SK-N-SH (cell line): ENCODE measurements around the gene PARP1. TPM values are rescaled to one million over a fixed set of nuclear protein-coding genes. Genes with fewer than 3 reads are reported as not detected.

Experiments used
- CTCF ChIA-PET: fragments of 300-600, 350-600 bp; formaldehyde crosslinking; extraction: SDS; loops from one replicate; lab custom pipeline; 2021; lab: Yijun Ruan, JAX
- POLR2A ChIA-PET: fragments of 350-600 bp; sonication (Branson Sonifier 250); formaldehyde crosslinking; extraction: SDS; loops from one replicate; lab custom pipeline; 2020; ENCODE audit warnings: antibody characterized with exemption, inconsistent platforms; lab: Yijun Ruan, JAX
- DNase-seq: peaks from one replicate; pipeline ENCODE4 v3.0.0; 2012
- H2AFZ ChIP-seq: fragments of 200-600 bp; sonication (generic); 2 replicates; pipeline ENCODE4 v1.8.1; 2016; ENCODE audit warnings: antibody characterized with exemption, mild to moderate bottlenecking, low read depth
- H3F3A ChIP-seq: fragments of 200-600 bp; sonication (generic); replicated peaks from 2 replicates; pipeline ENCODE3; 2016; ENCODE audit warnings: antibody characterized with exemption, mild to moderate bottlenecking; ENCODE audit not compliant: insufficient read depth
- H3K27ac ChIP-seq, 2 experiments: fragments of 200-500 bp in 1 of 2; fragments of 200-600 bp in 1 of 2; sonication (Bioruptor generic) in 1 of 2; sonication (generic), shearing (Covaris generic) in 1 of 2; 2 replicates each; pipeline versions ENCODE4 v1.5.1 to v1.6.1; 2014 to 2016; ENCODE audit warnings: low read depth in 2 of 2, inconsistent platforms in 1 of 2, low read length in 1 of 2, mild to moderate bottlenecking in 1 of 2, mixed read lengths in 1 of 2
- H3K27me3 ChIP-seq: fragments of 200-600 bp; sonication (generic), shearing (Covaris generic); 2 replicates; pipeline ENCODE4 v1.6.1; 2016; ENCODE audit warnings: mixed run types; ENCODE audit not compliant: insufficient read depth
- H3K36me3 ChIP-seq, 2 experiments: fragments of 200-500 bp in 1 of 2; fragments of 200-600 bp in 1 of 2; sonication (Bioruptor generic) in 1 of 2; sonication (generic) in 1 of 2; replicated peaks in 1 of 2; 2 replicates each; pipeline versions ENCODE3 to v1.5.1; 2014 to 2016; ENCODE audit warnings: low read length in 1 of 2, mild to moderate bottlenecking in 1 of 2; ENCODE audit not compliant: insufficient read depth in 2 of 2, control insufficient read depth in 1 of 2
- H3K4me1 ChIP-seq, 2 experiments: fragments of 200-500 bp in 1 of 2; fragments of 200-600 bp in 1 of 2; sonication (Bioruptor generic) in 1 of 2; sonication (generic), shearing (Covaris generic) in 1 of 2; 2 replicates each; pipeline versions ENCODE4 v1.5.1 to v1.6.1; 2014 to 2016; ENCODE audit warnings: low read depth in 1 of 2, low read length in 1 of 2, mixed run types in 1 of 2; ENCODE audit not compliant: insufficient read depth in 2 of 2, control insufficient read depth in 1 of 2
- H3K4me2 ChIP-seq: fragments of 200-600 bp; sonication (generic), shearing (Covaris generic); 2 replicates; pipeline ENCODE4 v1.6.1; 2017; ENCODE audit warnings: mixed run types
- H3K4me3 ChIP-seq, 2 experiments: fragments of 200-500 bp in 1 of 2; fragments of 200-600 bp in 1 of 2; sonication (Bioruptor generic) in 1 of 2; sonication (generic), shearing (Covaris generic) in 1 of 2; 2 replicates each; pipeline versions ENCODE4 v1.5.1 to v1.8.1; 2014 to 2016; ENCODE audit warnings: low read depth in 2 of 2, inconsistent platforms in 1 of 2, low read length in 1 of 2, mild to moderate bottlenecking in 1 of 2, mixed read lengths in 1 of 2, moderate library complexity in 1 of 2
- H3K79me2 ChIP-seq: fragments of 200-600 bp; sonication (generic); 2 replicates; pipeline ENCODE4 v1.8.1; 2017; ENCODE audit warnings: mild to moderate bottlenecking; ENCODE audit not compliant: insufficient read depth
- H3K9ac ChIP-seq: fragments of 200-600 bp; sonication (generic); 2 replicates; pipeline ENCODE4 v1.6.1; 2017; ENCODE audit warnings: mixed run types
- H3K9me2 ChIP-seq: fragments of 200-600 bp; sonication (generic); 2 replicates; pipeline ENCODE4 v1.6.1; 2017; ENCODE audit warnings: mixed run types
- H3K9me3 ChIP-seq: fragments of 200-600 bp; sonication (generic); 2 replicates; pipeline ENCODE4 v1.6.1; 2017; ENCODE audit warnings: mixed run types, mild to moderate bottlenecking, moderate library complexity
- H4K20me1 ChIP-seq: fragments of 200-600 bp; sonication (generic); 2 replicates; pipeline ENCODE4 v1.6.1; 2017; ENCODE audit warnings: mild to moderate bottlenecking, mixed run types; ENCODE audit not compliant: insufficient read depth
- CHD2 ChIP-seq: fragments of 150-350 bp; IDR thresholded peaks from 2 replicates; pipeline ENCODE4 v1.6.1; 2018; ENCODE audit warnings: low read length; ENCODE audit not compliant: partially characterized antibody
- CTCF ChIP-seq: fragments of 200-600 bp; sonication (generic); IDR thresholded peaks from 2 replicates; pipeline ENCODE4 v1.6.1; 2017; ENCODE audit warnings: antibody characterized with exemption, mild to moderate bottlenecking, moderate library complexity
- FOXJ3 ChIP-seq: sonication (generic); formaldehyde crosslinking; IDR thresholded peaks from 2 replicates; pipeline ENCODE4 v1.5.1; 2020; ENCODE audit warnings: mild to moderate bottlenecking, missing genetic modification reagents
- JUND ChIP-seq: IDR thresholded peaks from 2 replicates; pipeline ENCODE4 v1.4.0; 2012
- MAX ChIP-seq: IDR thresholded peaks from 2 replicates; pipeline ENCODE4 v1.4.0; 2012; ENCODE audit warnings: low read depth
- NFIC ChIP-seq: IDR thresholded peaks from 2 replicates; pipeline ENCODE4 v1.4.0; 2012; ENCODE audit warnings: borderline replicate concordance
- POLR2AphosphoS5 ChIP-seq: IDR thresholded peaks from 2 replicates; pipeline ENCODE4 v1.6.1; 2012; ENCODE audit warnings: low read depth, low read length
- RCOR1 ChIP-seq: fragments of 150-350 bp; IDR thresholded peaks from 2 replicates; pipeline ENCODE4 v1.6.1; 2017; ENCODE audit warnings: antibody characterized with exemption, low read length
- RXRA ChIP-seq: IDR thresholded peaks from 2 replicates; pipeline ENCODE4 v1.4.0; 2012; ENCODE audit warnings: low read depth, mild to moderate bottlenecking, borderline replicate concordance
- SIN3A ChIP-seq: IDR thresholded peaks from 2 replicates; pipeline ENCODE4 v1.6.1; 2012; ENCODE audit warnings: low read depth, mild to moderate bottlenecking, low read length, moderate library complexity, borderline replicate concordance
- SMC3 ChIP-seq: IDR thresholded peaks from 2 replicates; pipeline ENCODE4 v1.6.1; 2012; ENCODE audit warnings: low read depth, low read length, improper control_type of control experiment
- USF2 ChIP-seq: fragments of 150-350 bp; IDR thresholded peaks from 2 replicates; pipeline ENCODE4 v1.6.1; 2017; ENCODE audit warnings: antibody characterized with exemption, low read length, low read depth, borderline replicate concordance
- WGBS: methylation state at CpG from one replicate; pipeline ENCODE4 v1.1.6; 2017; ENCODE audit warnings: low lambda C conversion rate; 5-methylcytosine and 5-hydroxymethylcytosine counted together
- polyA plus RNA-seq, 3 experiments: library from polyadenylated mRNA; depleted of rRNA; stranded (reverse); fragments of >200 nt; gene quantifications; 2 replicates each; pipeline ENCODE4 v1.2.3, GENCODE V29; 2012

PARP1 gene
- polyA plus RNA-seq, 1 of the 3 experiments (the other 2 are of a cell fraction): 239 TPM

GRCh38 chr1:226407497-226408284, at the start of gene PARP1 (continued):
- TF ChIP-seq CTCF (peak; percentile 75), MAX (peak; percentile 87), RCOR1 (peak; percentile 67; the same call in 1 of the 2 replicates), USF2 (no peak), SIN3A (peak; percentile 77; the same call in 1 of the 2 replicates), POLR2AphosphoS5 (peak; percentile 40; the same call in 1 of the 2 replicates), NFIC (no peak), FOXJ3 (CRISPR knock-in tag) (no peak), CHD2 (peak; percentile 62), RXRA (no peak), SMC3 (no peak)
- TF ChIP-seq, all 33 proteins: peak for 14

GRCh38 chr1:226457307-226457712, 49.4 kb upstream of the PARP1 start:
- POLR2A ChIA-PET: no interaction called here
- no peak overlapping the region for H3K27ac ChIP-seq
- H3K36me3 ChIP-seq: no peaks in the 10 kb centered on the region
- no peaks in the 10 kb centered on the region for H3K4me1 ChIP-seq
- H3K4me3 ChIP-seq: no peak overlapping the region
- 65% methylated on average over 10 of the region's 14 CpGs for WGBS
- H3K9me3 ChIP-seq: no peaks in the 10 kb centered on the region
- no peaks in the 10 kb centered on the region for H3F3A ChIP-seq
- no peaks in the 10 kb centered on the region for H4K20me1 ChIP-seq
- no peak overlapping the region for H3K9ac ChIP-seq
- H3K4me2 ChIP-seq: no peak overlapping the region
- CTCF ChIA-PET: interaction anchor here (1.0 to 1.5 kb wide), 3 partner anchors 10 to 90 kb away, joined by 3 to 4 read pairs (median 3); no protein-coding TSS in a partner anchor
- DNase-seq: no peak
- H2AFZ ChIP-seq: no peak overlapping the region
- H3K79me2 ChIP-seq: no peaks in the 10 kb centered on the region
- no peaks in the 10 kb centered on the region for H3K9me2 ChIP-seq
- TF ChIP-seq JUND (no peak), CTCF (0 out of 2 replicates have a peak, but pooled peaks have one; percentile 12)
- H3K27me3 ChIP-seq: no peaks in the 10 kb centered on the region; the same call in 1 of the 2 replicates
